Lung microvascular endothelial cell (primary cell): ENCODE results near the gene IL23R. TPM values are rescaled to one million over a fixed set of nuclear protein-coding genes. Genes with fewer than 3 reads are reported as not detected.
"Not testable (repeated sequence)": the region's sequence is repeated elsewhere in the genome, so short reads cannot be mapped to it uniquely, and the experiment has no call there.

Experiments used
- DNase-seq, 2 donors: peaks; one replicate each; pipeline versions ENCODE4 v3.0.0 to v3.0.0-alpha.2; 2010; ENCODE audit warnings: low read depth in 2 of 2
- total RNA-seq: library from RNA; depleted of rRNA; stranded (reverse); fragments of >200 nt; gene quantifications from 2 replicates; pipeline ENCODE4 v1.2.1, GENCODE V29; 2014

IL23R gene
- total RNA-seq, 1 donor from 2014 or later = not detected

DNA sequence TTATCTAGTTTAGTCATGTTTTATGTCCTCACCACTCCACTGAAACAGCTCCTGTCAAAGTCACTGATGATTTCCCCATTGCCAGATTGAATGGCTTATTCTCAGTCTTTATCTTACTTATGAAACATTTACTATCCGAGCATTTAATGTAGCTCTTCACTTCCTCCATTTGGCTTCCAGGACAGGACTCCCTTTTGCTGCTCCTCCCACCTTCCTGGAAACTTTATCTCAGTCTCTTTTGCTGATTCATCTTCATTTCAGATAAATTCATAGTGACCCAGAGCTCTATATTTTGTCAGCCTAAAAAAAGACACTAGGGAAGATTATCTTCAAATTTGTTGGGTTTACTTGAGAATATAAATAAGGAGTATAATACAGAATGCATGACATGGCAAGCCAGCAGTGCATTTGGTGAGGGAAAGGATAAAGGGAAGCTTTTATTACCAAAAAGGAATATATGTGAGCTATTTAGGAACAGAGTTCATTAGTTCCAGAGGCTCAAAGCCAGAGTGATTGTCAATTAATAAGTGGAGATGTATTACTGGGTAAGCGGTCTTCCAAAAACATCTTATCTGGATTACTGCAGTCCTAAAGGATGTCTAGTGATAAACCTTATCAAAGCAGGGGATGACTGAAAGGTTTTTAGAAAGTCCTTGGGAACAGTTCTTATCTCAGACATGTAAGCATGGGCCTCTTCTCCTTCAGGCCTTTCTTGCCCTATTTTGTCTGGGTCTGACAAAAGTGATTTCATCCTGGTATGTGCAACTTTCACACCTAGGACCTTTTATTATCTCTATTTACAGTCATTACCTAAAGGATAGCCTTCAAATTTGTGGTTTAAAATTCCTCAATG lies 25.6 kb downstream of the IL23R start:
- no peak for DNase-seq

- no peak for DNase-seq
Observed at GRCh38 chr1:67192902-67193301, 26.6 kb downstream of the IL23R start.

GRCh38 chr1:67193704-67194103 lies 27.4 kb downstream of the IL23R start:
- no peak for DNase-seq

- no peak for DNase-seq
Observed at GRCh38 chr1:67194209-67194863, 28.1 kb downstream of the IL23R start.

DNA sequence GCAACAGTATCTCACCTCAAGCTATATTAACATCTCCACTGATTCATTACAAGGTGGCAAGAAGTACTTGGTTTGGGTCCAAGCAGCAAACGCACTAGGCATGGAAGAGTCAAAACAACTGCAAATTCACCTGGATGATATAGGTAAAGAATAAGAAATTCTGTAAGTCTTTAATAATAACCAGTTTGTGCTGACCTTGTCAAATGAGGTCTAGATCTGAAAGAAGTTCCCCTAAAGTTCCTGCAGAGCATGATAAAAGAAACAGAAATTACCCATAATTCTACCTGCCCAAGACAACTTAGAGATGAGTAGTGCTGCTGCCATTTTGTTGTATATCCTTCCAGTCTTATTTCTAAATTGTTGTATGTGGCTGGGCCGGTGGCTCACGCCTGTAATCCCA lies 34.5 kb downstream of the IL23R start:
- DNase-seq = no peak

DNA sequence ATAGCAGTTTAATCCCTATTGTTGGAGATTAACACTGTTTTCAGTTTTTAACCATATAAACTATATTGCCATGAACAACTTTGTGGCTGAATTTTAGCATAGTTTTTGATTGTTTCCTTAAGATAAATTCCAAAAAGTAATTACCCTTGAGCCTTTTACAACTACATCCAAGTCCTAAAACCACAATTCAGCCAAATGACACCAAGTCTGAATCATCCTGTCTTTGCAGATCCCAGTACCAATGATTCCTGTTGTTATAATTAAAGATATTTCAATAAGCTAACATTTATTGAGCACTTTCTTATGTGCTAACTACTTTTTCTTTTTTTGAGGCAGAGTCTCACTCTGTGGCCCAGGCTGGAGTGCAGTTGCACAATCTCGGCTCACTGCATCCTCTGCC lies 35.6 kb downstream of the IL23R start:
- no peak for DNase-seq

GRCh38 chr1:67204298-67204980 lies 38.2 kb downstream of the IL23R start:
- DNase-seq = no peak

DNA sequence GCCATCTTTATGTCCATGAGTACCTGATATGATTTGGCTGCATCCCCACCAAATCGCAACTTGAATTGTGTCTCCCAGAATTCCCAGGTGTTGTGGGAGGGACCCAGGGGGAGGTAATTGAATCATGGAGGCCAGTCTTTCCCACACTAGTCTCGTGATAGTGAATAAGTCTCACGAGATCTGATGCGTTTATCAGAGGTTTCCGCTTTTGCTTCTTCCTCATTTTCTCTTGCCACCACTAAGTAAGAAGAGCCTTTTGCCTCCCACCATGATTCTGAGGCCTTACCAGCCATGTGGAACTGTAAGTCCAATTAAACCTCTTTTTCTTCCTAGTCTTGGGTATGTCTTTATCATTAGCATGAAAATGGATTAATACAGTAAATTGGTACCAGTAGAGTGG lies 41.1 kb downstream of the IL23R start:
- DNase-seq = not testable (repeated sequence)

DNA sequence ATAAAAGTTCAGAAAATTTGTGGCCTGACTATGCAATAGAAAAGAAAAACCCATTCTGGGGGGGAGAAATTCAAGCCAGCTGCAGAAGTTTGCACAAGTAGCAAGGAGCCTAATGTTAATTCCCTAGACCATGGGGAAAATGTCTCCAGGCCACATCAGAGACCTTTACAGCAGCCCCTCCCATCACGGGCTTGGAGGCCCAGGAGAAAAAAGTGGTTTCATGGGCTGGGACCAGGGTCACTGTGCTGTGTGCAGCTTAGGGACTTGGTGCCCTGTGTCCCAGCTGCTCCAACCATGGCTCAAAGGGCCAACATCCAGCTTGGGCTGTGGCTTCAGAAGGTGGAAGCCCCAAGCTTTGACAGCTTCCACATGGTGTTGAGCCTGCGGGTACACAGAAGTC lies 42.0 kb downstream of the IL23R start:
- DNase-seq = no peak

DNA sequence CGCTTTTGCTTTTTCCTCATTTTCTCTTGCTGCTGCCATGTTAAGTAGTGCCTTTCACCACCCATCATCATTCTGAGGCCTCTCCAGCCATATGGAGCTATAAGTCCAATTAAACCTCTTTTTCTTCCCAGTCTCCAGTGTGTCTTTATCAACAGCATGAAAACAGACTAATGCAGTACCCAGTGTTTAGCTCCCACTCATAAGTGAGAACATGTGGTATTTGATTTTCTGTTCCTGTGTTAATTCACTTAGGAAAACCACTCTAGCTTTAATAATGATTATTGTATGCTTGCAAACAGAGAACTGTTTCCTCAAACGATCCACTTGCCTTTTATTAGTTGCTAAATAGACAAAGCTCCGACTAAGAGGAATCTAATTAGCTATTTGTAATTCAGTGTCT lies 43.3 kb downstream of the IL23R start:
- no peak for DNase-seq

DNA sequence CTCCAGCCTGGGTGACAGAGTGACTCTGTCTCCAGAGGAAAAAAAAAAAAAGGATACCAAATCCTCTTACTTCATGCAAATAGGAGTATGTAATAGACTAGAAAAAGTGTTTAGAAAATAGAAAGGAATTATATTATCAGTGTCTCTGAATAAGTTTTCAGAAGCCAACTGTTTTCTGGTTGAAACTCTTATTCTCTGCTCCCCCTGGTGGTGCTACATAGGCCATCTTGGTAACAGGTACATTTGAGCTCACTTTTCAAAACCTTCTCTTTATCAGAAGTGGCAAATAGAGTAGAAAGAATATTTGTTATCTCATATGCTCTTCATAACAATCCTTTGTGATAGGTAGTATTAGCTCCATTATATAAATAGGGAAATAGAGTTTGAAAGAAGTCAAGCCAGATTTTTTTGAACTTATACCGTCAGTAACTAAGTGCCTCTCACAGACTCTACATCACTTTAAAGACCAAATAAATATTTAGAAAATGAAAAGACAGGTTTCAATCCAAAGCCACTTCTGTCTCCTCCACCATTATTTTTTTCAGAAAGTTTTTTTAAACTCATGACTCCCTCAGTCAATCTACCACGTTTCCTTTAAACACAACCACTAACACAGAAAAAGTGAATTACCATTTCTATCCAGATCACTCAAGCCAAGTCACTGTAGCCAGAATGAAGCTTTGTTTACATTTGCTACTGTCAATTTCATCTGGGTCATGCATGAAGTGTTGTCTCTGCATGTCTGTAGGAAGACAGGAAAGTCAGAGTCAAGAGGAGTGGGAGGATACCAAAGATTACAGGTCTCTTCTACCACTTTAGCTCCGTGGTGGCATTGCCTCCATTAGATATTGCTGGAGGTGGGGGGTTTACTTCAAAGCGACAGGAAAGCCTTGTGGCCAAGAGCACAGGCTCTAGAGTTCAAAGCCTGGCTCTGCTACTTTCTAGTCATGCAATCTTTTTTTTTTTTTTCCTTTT lies 45.6 kb downstream of the IL23R start:
- peak; percentile 45 to 61 for DNase-seq

DNA sequence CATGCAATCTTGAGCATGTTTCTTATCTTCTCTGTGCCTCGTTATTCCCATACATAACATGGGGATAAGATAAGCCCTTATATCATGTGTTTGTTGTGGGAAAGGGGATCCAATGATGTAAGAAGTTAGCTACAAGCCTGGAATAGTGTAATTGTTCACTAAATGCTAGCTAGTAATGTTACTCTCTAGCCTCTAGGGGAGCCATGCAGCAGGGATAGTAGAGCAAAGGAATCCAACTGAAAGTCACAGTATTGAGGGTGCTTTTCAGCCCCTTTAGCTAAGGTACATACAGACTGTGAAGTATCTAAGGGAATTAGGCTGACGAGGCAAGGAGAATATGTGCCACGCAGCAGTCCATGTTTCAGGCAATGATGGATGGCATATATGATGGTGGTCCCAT lies 46.9 kb downstream of the IL23R start:
- peak; percentile 20 to 34 for DNase-seq

GRCh38 chr1:67213948-67214347 lies 47.7 kb downstream of the IL23R start:
- no peak for DNase-seq

GRCh38 chr1:67214420-67215174 lies 48.3 kb downstream of the IL23R start:
- DNase-seq = peak; percentile 40 to 54

- DNase-seq = no peak
Observed at GRCh38 chr1:67216401-67216800, 50.1 kb downstream of the IL23R start.

GRCh38 chr1:67217417-67217816 lies 51.2 kb downstream of the IL23R start:
- DNase-seq = no peak

DNA sequence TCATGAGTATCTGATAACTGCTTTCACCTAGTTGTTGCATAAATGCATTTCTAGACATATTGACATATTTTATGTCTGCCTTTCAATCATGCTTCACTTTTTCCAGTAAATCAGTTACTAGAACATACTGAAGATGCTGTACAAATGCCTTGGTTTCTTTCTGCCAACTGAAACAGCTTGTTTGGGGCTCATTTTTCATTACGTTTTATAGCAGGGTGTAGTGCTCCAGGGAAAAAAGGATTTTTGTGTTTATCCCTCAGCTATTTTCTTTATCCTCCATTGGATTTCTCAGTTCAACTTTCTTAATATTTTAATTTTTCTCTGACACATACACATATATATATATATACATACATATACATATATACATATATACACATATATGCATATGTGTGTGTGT lies 51.7 kb downstream of the IL23R start:
- no peak for DNase-seq

DNA sequence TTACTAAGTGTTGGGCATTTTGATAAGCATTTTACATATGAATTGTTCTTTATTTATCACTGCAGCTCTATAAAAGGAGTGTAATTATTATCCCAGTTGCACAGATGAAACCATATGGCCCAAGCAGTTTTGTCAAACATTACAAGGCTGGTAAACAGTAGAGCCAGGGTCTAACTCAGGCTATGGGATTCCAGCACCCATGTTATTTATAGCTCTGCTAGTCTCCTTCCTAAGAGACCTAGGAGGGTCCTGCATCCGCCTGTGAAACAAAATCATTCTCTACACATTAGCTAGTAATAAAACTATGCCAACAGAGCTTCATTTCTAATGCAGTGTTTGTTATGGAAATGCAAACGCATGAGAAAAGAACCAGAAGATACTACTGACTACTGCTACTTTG lies 58.6 kb downstream of the IL23R start:
- DNase-seq = no peak

DNA sequence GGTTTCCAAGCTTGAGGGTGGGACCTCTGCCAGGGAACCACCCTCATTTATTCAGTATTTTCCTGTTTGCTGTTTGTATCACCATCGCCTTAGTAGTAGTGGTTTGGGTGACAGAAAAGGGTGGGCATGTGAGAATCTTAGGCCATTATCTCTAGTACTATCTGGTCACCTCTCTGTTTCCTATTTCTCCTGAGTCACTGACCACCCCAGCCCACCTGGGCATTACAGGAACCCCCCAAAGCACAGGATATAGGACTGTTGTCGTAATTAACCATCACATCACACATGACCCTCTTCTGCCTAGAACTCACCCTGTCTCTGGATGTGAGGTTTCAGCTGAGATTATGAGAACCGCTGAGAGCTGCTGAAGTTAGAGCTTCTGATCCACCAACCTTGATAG lies 60.4 kb downstream of the IL23R start:
- no peak for DNase-seq

GRCh38 chr1:67227196-67227595 lies 60.9 kb downstream of the IL23R start:
- no peak for DNase-seq

DNA sequence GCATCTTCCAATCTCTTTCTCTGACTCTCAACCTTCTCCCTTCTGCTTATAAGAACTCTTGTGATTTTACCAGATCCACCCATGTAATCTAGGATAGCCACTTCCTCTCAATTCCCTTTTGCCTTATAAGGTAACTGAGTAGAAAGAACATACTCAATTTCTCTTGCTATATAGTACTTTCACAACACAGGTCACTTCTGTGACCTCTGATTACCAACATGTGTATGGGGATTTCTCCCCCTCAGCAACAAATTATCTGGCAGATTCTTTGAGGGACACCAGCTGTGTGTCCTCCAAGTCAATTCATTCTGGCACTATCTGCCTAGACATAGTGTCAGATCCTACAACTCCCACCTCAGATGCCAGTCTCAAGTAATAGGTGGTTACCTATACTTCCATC lies 62.5 kb downstream of the IL23R start:
- DNase-seq = no peak
